IMR-90 (cell line): ENCODE measurements around the gene KAT6B. TPM values are rescaled to one million over a fixed set of nuclear protein-coding genes. Genes with fewer than 3 reads are reported as not detected.

ENCODE experiments used
- ATAC-seq: fragments of 200-7000 bp; cut with Tn5 transposase; 2 replicates; pipeline ENCODE4 v1.9.1; 2020; ENCODE audit warnings: low read depth, mild to moderate bottlenecking, moderate library complexity
- BruUV-seq: library from RNA; stranded (reverse); fragments of 400-500 nt; replicated peaks from 2 replicates; lab custom pipeline; 2021; lab: Mats Ljungman, UMichigan
- CTCF ChIA-PET: fragments of 300-600 bp; formaldehyde crosslinking; extraction: SDS; loops from one replicate; lab custom pipeline; 2021; ENCODE audit warnings: antibody characterized with exemption; lab: Yijun Ruan, JAX
- POLR2A ChIA-PET: fragments of 300-600 bp; sonication (Branson Sonifier 250); formaldehyde crosslinking; loops from one replicate; lab custom pipeline; 2022; ENCODE audit warnings: antibody characterized with exemption; ENCODE audit not compliant: unreplicated experiment; lab: Charles Lee
- DNase-seq: peaks from one replicate; pipeline ENCODE4 v3.0.0; 2013
- H2AFZ ChIP-seq: replicated peaks from 2 replicates; pipeline ENCODE3; 2013; ENCODE audit warnings: low read length, mild to moderate bottlenecking; ENCODE audit not compliant: poor library complexity
- H2AK5ac ChIP-seq: 2 replicates; pipeline ENCODE4 v1.6.1; 2013; ENCODE audit warnings: low read depth, low read length, inconsistent platforms
- H2AK9ac ChIP-seq: replicated peaks from 2 replicates; pipeline ENCODE3; 2013; ENCODE audit warnings: mild to moderate bottlenecking, low read depth, low read length, moderate library complexity; ENCODE audit not compliant: poor library complexity
- H2BK120ac ChIP-seq: 2 replicates; pipeline ENCODE4 v1.6.1; 2013; ENCODE audit warnings: low read depth, low read length, inconsistent platforms
- H2BK15ac ChIP-seq: 3 replicates; pipeline ENCODE4 v1.6.1; 2013; ENCODE audit warnings: low read depth, low read length, inconsistent platforms
- H2BK20ac ChIP-seq: 2 replicates; pipeline ENCODE4 v1.6.1; 2013; ENCODE audit warnings: low read depth, mild to moderate bottlenecking, inconsistent platforms, low read length, moderate library complexity
- H2BK5ac ChIP-seq: 2 replicates; pipeline ENCODE4 v1.6.1; 2013; ENCODE audit warnings: mild to moderate bottlenecking, low read depth, low read length, inconsistent platforms; ENCODE audit not compliant: poor library complexity, severe bottlenecking
- H3K14ac ChIP-seq: replicated peaks from 2 replicates; pipeline ENCODE4 v1.6.1; 2013; ENCODE audit warnings: low read depth, low read length, inconsistent platforms
- H3K18ac ChIP-seq: 2 replicates; pipeline ENCODE4 v1.6.1; 2013; ENCODE audit warnings: low read depth, low read length, control low read depth
- H3K23ac ChIP-seq: 2 replicates; pipeline ENCODE4 v1.6.1; 2013; ENCODE audit warnings: low read depth, low read length, inconsistent platforms
- H3K27ac ChIP-seq: 2 replicates; pipeline ENCODE4 v1.5.1; 2013; ENCODE audit warnings: mild to moderate bottlenecking, control low read depth, low read length; ENCODE audit not compliant: insufficient read depth
- H3K27me3 ChIP-seq: 2 replicates; pipeline ENCODE4 v1.6.1; 2013; ENCODE audit warnings: low read length; ENCODE audit not compliant: control insufficient read depth, insufficient read depth
- H3K36me3 ChIP-seq: 2 replicates; pipeline ENCODE4 v1.6.1; 2013; ENCODE audit warnings: low read length, mixed read lengths; ENCODE audit not compliant: control insufficient read depth, insufficient read depth
- H3K4ac ChIP-seq: 2 replicates; pipeline ENCODE4 v1.6.1; 2013; ENCODE audit warnings: low read depth, low read length, inconsistent platforms
- H3K4me1 ChIP-seq: 2 replicates; pipeline ENCODE4 v1.6.1; 2013; ENCODE audit warnings: low read length, mixed read lengths; ENCODE audit not compliant: control insufficient read depth, insufficient read depth
- H3K4me2 ChIP-seq: 2 replicates; pipeline ENCODE4 v1.6.1; 2013; ENCODE audit warnings: low read depth, mild to moderate bottlenecking, control low read depth, low read length, moderate library complexity
- H3K4me3 ChIP-seq: 2 replicates; pipeline ENCODE4 v1.5.1; 2013; ENCODE audit warnings: low read depth, mild to moderate bottlenecking, control low read depth, low read length, moderate library complexity; ENCODE audit not compliant: insufficient read depth
- H3K56ac ChIP-seq: 2 replicates; pipeline ENCODE4 v1.6.1; 2013; ENCODE audit warnings: low read length, inconsistent platforms; ENCODE audit not compliant: insufficient read depth; ENCODE audit errors: extremely low read depth
- H3K79me1 ChIP-seq, 2 experiments: 2 replicates each; pipeline ENCODE4 v1.6.1; 2013; ENCODE audit warnings: low read length in 2 of 2, inconsistent platforms in 1 of 2, low read depth in 1 of 2
- H3K9ac ChIP-seq: 2 replicates; pipeline ENCODE4 v1.6.1; 2013; ENCODE audit warnings: low read depth, low read length, control low read depth
- H3K9me1 ChIP-seq: 2 replicates; pipeline ENCODE4 v1.6.1; 2013; ENCODE audit warnings: low read length, inconsistent platforms; ENCODE audit not compliant: insufficient read depth
- H3K9me3 ChIP-seq: 2 replicates; pipeline ENCODE4 v1.6.1; 2013; ENCODE audit warnings: low read length; ENCODE audit not compliant: control insufficient read depth, insufficient read depth
- H4K20me1 ChIP-seq: 2 replicates; pipeline ENCODE4 v1.6.1; 2013; ENCODE audit warnings: low read length, inconsistent platforms; ENCODE audit not compliant: insufficient read depth
- H4K5ac ChIP-seq: 2 replicates; pipeline ENCODE4 v1.6.1; 2013; ENCODE audit warnings: mild to moderate bottlenecking, low read depth, low read length, control low read depth
- H4K8ac ChIP-seq, 2 experiments: 2 replicates each; pipeline ENCODE4 v1.6.1; 2013; ENCODE audit warnings: low read depth in 2 of 2, low read length in 2 of 2, control low read depth in 1 of 2, inconsistent platforms in 1 of 2
- H4K91ac ChIP-seq: 2 replicates; pipeline ENCODE4 v1.6.1; 2013; ENCODE audit warnings: low read depth, low read length, inconsistent platforms; ENCODE audit not compliant: insufficient read depth
- BHLHE40 ChIP-seq: fragments of 150-350 bp; IDR thresholded peaks from 2 replicates; pipeline ENCODE4 v1.6.1; 2016; ENCODE audit warnings: mild to moderate bottlenecking, low read depth, low read length
- MAZ ChIP-seq: IDR thresholded peaks from 2 replicates; pipeline ENCODE4 v1.6.1; 2012; ENCODE audit warnings: low read depth, mild to moderate bottlenecking, low read length, improper control_type of control experiment, moderate library complexity, borderline replicate concordance
- NFE2L2 ChIP-seq: fragments of 150-350 bp; IDR thresholded peaks from 2 replicates; pipeline ENCODE4 v1.6.1; 2016; ENCODE audit warnings: low read depth, mild to moderate bottlenecking, low read length
- POLR2A ChIP-seq: IDR thresholded peaks from 2 replicates; pipeline ENCODE4 v1.6.1; 2012; ENCODE audit warnings: mild to moderate bottlenecking, low read depth, low read length
- RFX5 ChIP-seq: IDR thresholded peaks from 2 replicates; pipeline ENCODE4 v1.8.0; 2012; ENCODE audit warnings: low read depth, mild to moderate bottlenecking, low read length, moderate library complexity
- whole genome bisulfite sequencing, 2 experiments: methylation state at CpG; one replicate each; pipeline versions ENCODE4 v1.1.5 to v1.1.7; 2013; ENCODE audit warnings: missing lambda C conversion rate in 2 of 2; ENCODE audit not compliant: insufficient read length in 1 of 2; ENCODE audit errors: extremely low coverage in 2 of 2; 5-methylcytosine and 5-hydroxymethylcytosine counted together
- dilution Hi-C: fragments of 300-500 bp; cut with HindIII; formaldehyde crosslinking; loops from one replicate; pipeline ENCODE4 v1.14.3; 2018; ENCODE audit warnings: low sequenced_read_pairs; ENCODE audit not compliant: unreplicated experiment
- in situ Hi-C: fragments of 300-500 bp; cut with MboI; formaldehyde crosslinking; loops from 3 replicates; pipeline ENCODE4 v1.14.3; 2019; ENCODE audit warnings: low sequenced_read_pairs, inconsistent platforms, mixed read lengths
- intact Hi-C: fragments of 100-400 bp; cut with micrococcal nuclease; formaldehyde crosslinking; loops from 2 replicates; pipeline ENCODE4 v1.10.0; 2022
- polyA plus RNA-seq, 3 experiments: library from polyadenylated mRNA; depleted of rRNA; stranded (reverse); fragments of >200 nt; gene quantifications; 2 replicates each; pipeline ENCODE4 v1.2.3, GENCODE V29; 2012; ENCODE audit warnings: low replicate concordance in 1 of 3
- total RNA-seq: library from RNA; depleted of rRNA; stranded (reverse); fragments of >200 nt; gene quantifications from 2 replicates; pipeline ENCODE4 v1.2.3, GENCODE V29; 2012

KAT6B gene
- total and polyA plus RNA-seq, 2 of the 4 experiments (the other 2 are of a cell fraction): 8.8 to 28.1 TPM

DNA sequence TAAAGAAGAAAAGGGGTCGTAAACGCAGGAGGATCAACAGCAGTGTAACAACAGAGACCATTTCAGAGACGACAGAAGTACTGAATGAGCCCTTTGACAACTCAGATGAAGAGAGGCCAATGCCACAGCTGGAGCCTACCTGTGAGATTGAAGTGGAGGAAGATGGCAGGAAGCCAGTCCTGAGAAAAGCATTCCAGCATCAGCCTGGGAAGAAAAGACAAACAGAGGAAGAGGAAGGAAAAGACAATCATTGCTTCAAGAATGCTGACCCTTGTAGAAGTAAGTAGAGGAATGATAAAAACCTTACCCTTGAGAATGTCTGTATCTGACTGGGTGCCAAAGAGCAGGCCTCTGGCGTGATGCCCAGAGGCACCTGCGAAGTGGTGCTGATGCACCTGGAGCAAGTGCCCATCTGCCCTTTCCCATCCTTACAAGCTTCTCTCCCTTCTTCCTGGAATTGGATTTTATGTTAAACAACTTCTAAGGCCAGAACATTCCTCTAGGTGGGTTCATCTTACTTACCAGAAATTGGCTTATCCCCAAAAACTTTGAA lies 198.6 kb downstream of the KAT6B start:
- H3K4me1 ChIP-seq: peaks cover 10% of the 10 kb centered on the region
- no peak overlapping the region for H3K4me2 ChIP-seq
- dilution Hi-C loops (no loop called here), in situ Hi-C loops (loop anchor here (10.0 kb wide), 2 partner anchors 210 to 760 kb away; partner anchors contain the start of gene COMTD1), intact Hi-C loops (loop anchor here (5.0 to 10.0 kb wide), 2 partner anchors 200 to 212 kb away; partner anchors contain the start of genes COMTD1 and KAT6B)
- peaks cover 9% of the 10 kb centered on the region for H3K9me1 ChIP-seq
- peaks cover under 1 to 27% of the 10 kb centered on the region in 2 experiments; a peak in 3 of 4 replicates for H3K79me1 ChIP-seq
- H4K91ac ChIP-seq: no peak overlapping the region
- no peak overlapping the region for H2BK20ac ChIP-seq
- no peak overlapping the region for H4K5ac ChIP-seq
- no peak overlapping the region for H4K8ac ChIP-seq
- H3K27me3 ChIP-seq: no peaks in the 10 kb centered on the region
- no peak overlapping the region for H3K23ac ChIP-seq
- no peak overlapping the region for H2BK5ac ChIP-seq
- H2AFZ ChIP-seq: no peak overlapping the region
- peaks cover 4% of the 10 kb centered on the region; the same call in 1 of the 2 replicates for H4K20me1 ChIP-seq
- H2BK120ac ChIP-seq: no peak overlapping the region
- no peak overlapping the region for H3K18ac ChIP-seq
- no peak overlapping the region for H2BK15ac ChIP-seq
- H3K4me3 ChIP-seq: no peak overlapping the region
- no peak overlapping the region for H2AK5ac ChIP-seq
- no peak overlapping the region for H3K27ac ChIP-seq
- ATAC-seq (no peak), DNase-seq (no peak)
- ChIA-PET CTCF (interaction anchor here (0.6 kb wide), 1 partner anchor 212 kb away, joined by 3 read pairs; no protein-coding TSS in a partner anchor), POLR2A (no interaction called here)
- H3K14ac ChIP-seq: no peak overlapping the region
- BruUV-seq: no TSS peak
- no peak overlapping the region for H2AK9ac ChIP-seq
- H3K9ac ChIP-seq: no peak overlapping the region
- 100% methylated on average over 3 of the region's 5 CpGs; no CpG with 5 or more reads in 1 of the 2 experiments for WGBS, 2 experiments
- no peak overlapping the region for H3K56ac ChIP-seq
- no peak overlapping the region for H3K4ac ChIP-seq
- peaks cover 40% of the 10 kb centered on the region for H3K36me3 ChIP-seq
- H3K9me3 ChIP-seq: no peaks in the 10 kb centered on the region
- TF ChIP-seq RFX5 (no peak), NFE2L2 (no peak), POLR2A (no peak), MAZ (no peak), BHLHE40 (no peak)
